Left lung (tissue), 10 donors: Measurements from ENCODE around the gene DOHH. TPM values are rescaled to one million over a fixed set of nuclear protein-coding genes. Genes with fewer than 3 reads are reported as not detected.

ENCODE experiments used
- ATAC-seq: fragments of 200-7000 bp; cut with Tn5 transposase; one replicate; pipeline ENCODE4 v1.9.1; 2020; ENCODE audit warnings: moderate library complexity
- DNase-seq, 4 donors: peaks; one replicate each; pipeline ENCODE4 v3.0.0-alpha.2; 2013 to 2020
- H3K27ac ChIP-seq, 2 donors: fragments of 200-600 bp; sonication (generic) in 1 of 2; one replicate each; pipeline versions ENCODE4 v1.5.0 to v1.8.0; 2020 to 2021
- H3K27me3 ChIP-seq, 2 donors: fragments of 200-600 bp; sonication (generic) in 1 of 2; one replicate each; pipeline versions ENCODE4 v1.5.0 to v1.8.0; 2020 to 2021
- H3K36me3 ChIP-seq, 2 donors: fragments of 200-600 bp; sonication (generic) in 1 of 2; one replicate each; pipeline versions ENCODE4 v1.5.0 to v1.8.0; 2020 to 2021
- H3K4me1 ChIP-seq, 2 donors: fragments of 200-600 bp; one replicate each; pipeline ENCODE4 v1.8.0; 2021
- H3K4me3 ChIP-seq, 2 donors: fragments of 200-600 bp; sonication (generic) in 1 of 2; one replicate each; pipeline versions ENCODE4 v1.5.0 to v1.8.0; 2020 to 2021; ENCODE audit warnings: mild to moderate bottlenecking in 1 of 2
- H3K9me3 ChIP-seq, 2 donors: fragments of 200-600 bp; sonication (generic) in 1 of 2; one replicate each; pipeline versions ENCODE4 v1.5.0 to v1.8.0; 2020 to 2021
- CTCF ChIP-seq, 2 donors: fragments of 200-600 bp; sonication (generic) in 1 of 2; IDR thresholded peaks; one replicate each; pipeline versions ENCODE4 v1.5.0 to v1.8.0; 2021; ENCODE audit warnings: antibody characterized with exemption in 2 of 2
- intact Hi-C, 2 donors: fragments of 100-400 bp; cut with DNase I; formaldehyde crosslinking; loops; one replicate each; pipeline versions ENCODE4 v1.11.2 to v1.14.2; 2022
- polyA plus RNA-seq, 6 donors: library from polyadenylated mRNA; unstranded; fragments of 120-200 nt; gene quantifications; one replicate each; pipeline ENCODE4 v1.2.1, GENCODE V29; 2013; ENCODE audit not compliant: insufficient read length in 6 of 6
- total RNA-seq, 2 donors: library from RNA; stranded (reverse); fragmentation: NEBNext Ultra II Directional; extraction: Animal tissue kit (Norgen Biotek cat#: 25700); gene quantifications; one replicate each; pipeline ENCODE4 v1.2.1, GENCODE V29; 2021
- donor health status: DM: no; HTN: yes; CAD: no.
- donor health status: DM: no; HTN: no; CAD: no.

Gene DOHH
- total and polyA plus RNA-seq, 8 donors: 5.8 to 14.1 (median 7.9) TPM

- Histone ChIP-seq H3K4me3 (no peak overlapping the region), H3K27me3 (no peaks in the 10 kb centered on the region), H3K4me1 (peaks cover 12 to 39% of the 10 kb centered on the region in 2 donors), H3K9me3 (no peaks in the 10 kb centered on the region), H3K36me3 (no peaks in the 10 kb centered on the region), H3K27ac (no peak overlapping the region)
- intact Hi-C loops: no loop called here
- no peak for TF ChIP-seq CTCF (IDR thresholded peaks at IDR 0.05)
- no peak for ATAC-seq
- DNase-seq: no peak
Measured at GRCh38 chr19:3503036-3503572, 2.6 kb upstream of the DOHH start.

- Histone ChIP-seq H3K4me3 (no peak overlapping the region), H3K9me3 (no peaks in the 10 kb centered on the region), H3K4me1 (peaks cover 7 to 29% of the 10 kb centered on the region in 2 donors), H3K27me3 (no peaks in the 10 kb centered on the region), H3K36me3 (peaks cover 0 to under 1% of the 10 kb centered on the region in 2 donors), H3K27ac (no peak overlapping the region)
- no peak for TF ChIP-seq CTCF (IDR thresholded peaks at IDR 0.05)
- intact Hi-C loops: no loop called here
- ATAC-seq: no peak
- DNase-seq: no peak
Measured at GRCh38 chr19:3501780-3502179, 1.3 kb upstream of the DOHH start.

- peak in 1 of 4 donors; percentile 51 for DNase-seq
- Histone ChIP-seq H3K36me3 (peaks cover 0 to 19% of the 10 kb centered on the region in 2 donors), H3K27me3 (no peaks in the 10 kb centered on the region), H3K9me3 (no peaks in the 10 kb centered on the region), H3K27ac (peak overlapping the region; percentile 84 to 96), H3K4me3 (peak overlapping the region; percentile 78 to 79), H3K4me1 (peaks cover 7 to 20% of the 10 kb centered on the region in 2 donors)
- intact Hi-C loops: no loop called here
- peak; percentile 7 for ATAC-seq
- no peak for TF ChIP-seq CTCF (IDR thresholded peaks at IDR 0.05)
Measured at GRCh38 chr19:3499738-3500428, 591 bp downstream of the DOHH start.

- intact Hi-C loops: no loop called here
- H3K27me3 ChIP-seq: no peaks in the 10 kb centered on the region
- TF ChIP-seq CTCF (IDR thresholded peaks at IDR 0.05): no peak
Measured at GRCh38 chr19:3497757-3498520, 2.5 kb downstream of the DOHH start.

More at GRCh38 chr19:3497757-3498520, 2.5 kb downstream of the DOHH start:
- H3K4me3 ChIP-seq: no peak overlapping the region
- ATAC-seq: no peak
- H3K36me3 ChIP-seq: peaks cover 0 to 39% of the 10 kb centered on the region in 2 donors
- peaks cover 7 to 18% of the 10 kb centered on the region in 2 donors for H3K4me1 ChIP-seq
- H3K27ac ChIP-seq: no peak overlapping the region
- no peak for DNase-seq
- H3K9me3 ChIP-seq: no peaks in the 10 kb centered on the region
